BE2C (cell line): Measurements from ENCODE around the gene CSHL1.
A peak's percentile ranks its signal among the peaks of the same experiment; 100 is the strongest.
"Not testable (repeated sequence)": the region's sequence is repeated elsewhere in the genome, so short reads cannot be mapped to it uniquely, and the experiment has no call there.

Experiments used
- DNase-seq: peaks from one replicate; pipeline ENCODE4 v3.0.0-alpha.2; 2020
- H3K27me3 ChIP-seq: fragments of 250-450 bp; sonication (Bioruptor Pico); 2 replicates; pipeline ENCODE4 v1.5.1; 2020; ENCODE audit warnings: mild to moderate bottlenecking
- H3K36me3 ChIP-seq: fragments of 250-450 bp; sonication (Bioruptor Pico); 2 replicates; pipeline ENCODE4 v1.5.1; 2020; ENCODE audit warnings: mild to moderate bottlenecking
- H3K4me1 ChIP-seq: fragments of 250-450 bp; sonication (Bioruptor Pico); 2 replicates; pipeline ENCODE4 v1.5.1; 2020
- H3K4me3 ChIP-seq: 2 replicates; pipeline ENCODE4 v1.5.1; 2011; ENCODE audit warnings: low read depth, low read length
- H3K9me3 ChIP-seq: fragments of 250-450 bp; sonication (Bioruptor Pico); 2 replicates; pipeline ENCODE4 v1.5.1; 2020
- CTCF ChIP-seq: IDR thresholded peaks from 2 replicates; pipeline ENCODE4 v1.5.1; 2012; ENCODE audit warnings: mild to moderate bottlenecking, low read depth, low read length

The CSHL1 gene

GRCh38 chr17:63907161-63907778, 3.8 kb downstream of the CSHL1 start:
- not testable (repeated sequence) for H3K36me3 ChIP-seq, H3K4me1 ChIP-seq, H3K27me3 ChIP-seq, H3K4me3 ChIP-seq, H3K9me3 ChIP-seq
- peak; percentile 36 for DNase-seq
- peak; percentile 42 for TF ChIP-seq CTCF

GRCh38 chr17:63904796-63905195, 6.3 kb downstream of the CSHL1 start:
- H3K36me3 ChIP-seq, H3K4me3 ChIP-seq, H3K4me1 ChIP-seq, H3K9me3 ChIP-seq, DNase-seq, H3K27me3 ChIP-seq: not testable (repeated sequence)

GRCh38 chr17:63903787-63904201, 7.3 kb downstream of the CSHL1 start:
- peak; percentile 33 for DNase-seq
- not testable (repeated sequence) for H3K4me1 ChIP-seq, H3K27me3 ChIP-seq, H3K36me3 ChIP-seq, H3K4me3 ChIP-seq, H3K9me3 ChIP-seq
- TF ChIP-seq CTCF, result peak; percentile 45

- not testable (repeated sequence) for H3K27me3 ChIP-seq, H3K9me3 ChIP-seq, H3K4me1 ChIP-seq, DNase-seq, H3K4me3 ChIP-seq, H3K36me3 ChIP-seq
These were observed 9.1 kb downstream of the CSHL1 start for GRCh38 chr17:63901971-63902370.

GRCh38 chr17:63898899-63899798, 11.9 kb downstream of the CSHL1 start:
- H3K9me3 ChIP-seq, H3K36me3 ChIP-seq, DNase-seq, H3K27me3 ChIP-seq, H3K4me3 ChIP-seq, H3K4me1 ChIP-seq: not testable (repeated sequence)

- H3K4me1 ChIP-seq, DNase-seq, H3K9me3 ChIP-seq, H3K27me3 ChIP-seq, H3K36me3 ChIP-seq, H3K4me3 ChIP-seq: not testable (repeated sequence)
These were observed 14.3 kb downstream of the CSHL1 start, which contains the start of gene CSH1 for GRCh38 chr17:63896524-63897354. Gene CSH1, minus strand, starts transcription at chr17:63896574. Its CDS starts 63 bp downstream, at chr17:63896511.

- H3K9me3 ChIP-seq, H3K4me3 ChIP-seq, H3K36me3 ChIP-seq, H3K4me1 ChIP-seq, H3K27me3 ChIP-seq, DNase-seq: not testable (repeated sequence)
These were observed 16.2 kb downstream of the CSHL1 start for GRCh38 chr17:63894821-63895220.

GRCh38 chr17:63894021-63894420, 17.0 kb downstream of the CSHL1 start:
- H3K36me3 ChIP-seq, DNase-seq, H3K27me3 ChIP-seq, H3K9me3 ChIP-seq, H3K4me1 ChIP-seq, H3K4me3 ChIP-seq: not testable (repeated sequence)
